ENCODE measurements around the gene JAK1.

DNA sequence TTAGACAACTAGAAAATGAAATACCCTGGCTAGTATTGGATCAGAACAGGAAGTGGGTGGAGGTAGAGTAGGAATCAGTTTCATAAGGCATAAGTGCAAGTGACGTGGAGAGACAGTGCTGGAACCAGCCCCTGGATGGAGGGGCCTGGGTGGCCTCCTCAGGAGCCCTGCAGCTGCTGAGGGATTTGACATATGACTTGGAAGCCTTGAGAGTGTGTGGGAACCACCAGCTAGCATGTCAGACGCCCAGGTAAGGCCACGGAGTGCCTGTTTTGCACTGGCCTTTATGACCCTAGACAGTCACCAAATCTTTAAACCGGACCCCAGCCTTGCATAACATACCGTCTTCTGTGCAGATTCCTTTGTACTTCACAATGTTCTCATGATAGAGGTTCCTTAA lies 127.1 kb downstream of the JAK1 start:
- TF ChIP-seq, protein P1, sequence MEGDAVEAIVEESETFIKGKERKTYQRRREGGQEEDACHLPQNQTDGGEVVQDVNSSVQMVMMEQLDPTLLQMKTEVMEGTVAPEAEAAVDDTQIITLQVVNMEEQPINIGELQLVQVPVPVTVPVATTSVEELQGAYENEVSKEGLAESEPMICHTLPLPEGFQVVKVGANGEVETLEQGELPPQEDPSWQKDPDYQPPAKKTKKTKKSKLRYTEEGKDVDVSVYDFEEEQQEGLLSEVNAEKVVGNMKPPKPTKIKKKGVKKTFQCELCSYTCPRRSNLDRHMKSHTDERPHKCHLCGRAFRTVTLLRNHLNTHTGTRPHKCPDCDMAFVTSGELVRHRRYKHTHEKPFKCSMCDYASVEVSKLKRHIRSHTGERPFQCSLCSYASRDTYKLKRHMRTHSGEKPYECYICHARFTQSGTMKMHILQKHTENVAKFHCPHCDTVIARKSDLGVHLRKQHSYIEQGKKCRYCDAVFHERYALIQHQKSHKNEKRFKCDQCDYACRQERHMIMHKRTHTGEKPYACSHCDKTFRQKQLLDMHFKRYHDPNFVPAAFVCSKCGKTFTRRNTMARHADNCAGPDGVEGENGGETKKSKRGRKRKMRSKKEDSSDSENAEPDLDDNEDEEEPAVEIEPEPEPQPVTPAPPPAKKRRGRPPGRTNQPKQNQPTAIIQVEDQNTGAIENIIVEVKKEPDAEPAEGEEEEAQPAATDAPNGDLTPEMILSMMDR (IDR thresholded peaks at IDR 0.05; ENCODE audit: insufficient read depth, low read depth, low read length): no peak
- no peak for TF ChIP-seq EZH2 (IDR thresholded peaks at IDR 0.05; ENCODE audit: insufficient read depth, low read length)
